ENCODE data around the gene UXS1. TPM values are rescaled to one million over a fixed set of nuclear protein-coding genes. Genes with fewer than 3 reads are reported as not detected.

The UXS1 gene
- polyA plus RNA-seq, 1 of the 3 experiments (the other 2 are of a cell fraction) = 55.9 TPM

DNA sequence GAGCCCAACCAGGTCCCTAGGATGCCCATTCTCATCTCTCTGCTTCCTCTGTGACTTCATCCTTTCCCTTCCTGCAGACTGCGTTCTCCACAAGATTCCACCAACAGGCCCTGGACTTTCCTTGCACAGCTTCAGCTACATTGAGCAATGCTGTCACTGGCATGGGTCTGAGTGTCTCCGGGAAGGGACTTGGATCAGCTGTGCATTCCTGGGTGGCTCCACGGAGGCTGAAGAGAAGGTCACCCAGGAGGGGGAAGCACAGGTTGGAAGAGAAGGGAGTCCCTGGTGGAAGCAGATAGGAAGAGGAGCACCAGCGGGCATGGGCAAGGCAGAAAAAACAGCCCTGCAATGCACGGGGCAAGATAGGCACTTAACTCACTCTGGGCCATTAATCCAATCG lies 140.5 kb downstream of the UXS1 start:
- ChIA-PET POLR2A (no interaction called here), CTCF (no interaction called here)
- Histone ChIP-seq H2AFZ (ENCODE audit: low read depth) (no peak overlapping the region), H3K9ac (no peak overlapping the region), H3F3A (replicated peaks; ENCODE audit: insufficient read depth) (no peaks in the 10 kb centered on the region), H3K27ac (ENCODE audit: low read depth in 2 of 2, low read length in 1 of 2) (no peak overlapping the region), H4K20me1 (ENCODE audit: insufficient read depth) (no peaks in the 10 kb centered on the region), H3K9me2 (no peaks in the 10 kb centered on the region), H3K4me3 (ENCODE audit: low read depth in 2 of 2, low read length in 1 of 2) (no peak overlapping the region), H3K4me2 (no peak overlapping the region), H3K36me3 (replicated peaks in 1 of 2; ENCODE audit: control insufficient read depth in 1 of 2, insufficient read depth in 2 of 2, low read length in 1 of 2) (no peaks in the 10 kb centered on the region), H3K79me2 (ENCODE audit: insufficient read depth) (no peaks in the 10 kb centered on the region), H3K4me1 (ENCODE audit: control insufficient read depth in 1 of 2, insufficient read depth in 2 of 2, low read depth in 1 of 2, low read length in 1 of 2) (no peaks in the 10 kb centered on the region; a peak in 1 of 4 replicates), H3K9me3 (no peaks in the 10 kb centered on the region), H3K27me3 (ENCODE audit: insufficient read depth) (no peaks in the 10 kb centered on the region)
- no peak for DNase-seq
- TF ChIP-seq GATA2 (CRISPR knock-in tag; IDR thresholded peaks at IDR 0.05) (no peak), NFIC (IDR thresholded peaks at IDR 0.05; ENCODE audit: borderline replicate concordance) (no peak), FOXJ3 (CRISPR knock-in tag; IDR thresholded peaks at IDR 0.05) (no peak), TAF1 (IDR thresholded peaks at IDR 0.05; ENCODE audit: borderline replicate concordance, low read depth, low read length) (no peak), MAX (IDR thresholded peaks at IDR 0.05; ENCODE audit: low read depth) (no peak), SIN3A (IDR thresholded peaks at IDR 0.05; ENCODE audit: borderline replicate concordance, low read depth, low read length) (no peak), USF1 (IDR thresholded peaks at IDR 0.05; ENCODE audit: borderline replicate concordance, low read depth) (no peak), FOSL2 (IDR thresholded peaks at IDR 0.05; ENCODE audit: borderline replicate concordance, low read depth) (no peak), ELF1 (IDR thresholded peaks at IDR 0.05) (no peak), MXI1 (IDR thresholded peaks at IDR 0.05; ENCODE audit: low read depth, low read length) (no peak), TCF12 (IDR thresholded peaks at IDR 0.05) (no peak), MEF2A (IDR thresholded peaks at IDR 0.05; ENCODE audit: borderline replicate concordance, low read depth) (no peak), NRF1 (IDR thresholded peaks at IDR 0.05; ENCODE audit: low read depth, low read length) (no peak), FOXM1 (IDR thresholded peaks at IDR 0.05; ENCODE audit: low read depth) (no peak), EP300 (IDR thresholded peaks at IDR 0.05; ENCODE audit: borderline replicate concordance in 1 of 2, low read depth in 1 of 2, low read length in 1 of 2) (no peak), RFX5 (IDR thresholded peaks at IDR 0.05; ENCODE audit: low read length) (no peak)
- TF ChIP-seq, protein P1, sequence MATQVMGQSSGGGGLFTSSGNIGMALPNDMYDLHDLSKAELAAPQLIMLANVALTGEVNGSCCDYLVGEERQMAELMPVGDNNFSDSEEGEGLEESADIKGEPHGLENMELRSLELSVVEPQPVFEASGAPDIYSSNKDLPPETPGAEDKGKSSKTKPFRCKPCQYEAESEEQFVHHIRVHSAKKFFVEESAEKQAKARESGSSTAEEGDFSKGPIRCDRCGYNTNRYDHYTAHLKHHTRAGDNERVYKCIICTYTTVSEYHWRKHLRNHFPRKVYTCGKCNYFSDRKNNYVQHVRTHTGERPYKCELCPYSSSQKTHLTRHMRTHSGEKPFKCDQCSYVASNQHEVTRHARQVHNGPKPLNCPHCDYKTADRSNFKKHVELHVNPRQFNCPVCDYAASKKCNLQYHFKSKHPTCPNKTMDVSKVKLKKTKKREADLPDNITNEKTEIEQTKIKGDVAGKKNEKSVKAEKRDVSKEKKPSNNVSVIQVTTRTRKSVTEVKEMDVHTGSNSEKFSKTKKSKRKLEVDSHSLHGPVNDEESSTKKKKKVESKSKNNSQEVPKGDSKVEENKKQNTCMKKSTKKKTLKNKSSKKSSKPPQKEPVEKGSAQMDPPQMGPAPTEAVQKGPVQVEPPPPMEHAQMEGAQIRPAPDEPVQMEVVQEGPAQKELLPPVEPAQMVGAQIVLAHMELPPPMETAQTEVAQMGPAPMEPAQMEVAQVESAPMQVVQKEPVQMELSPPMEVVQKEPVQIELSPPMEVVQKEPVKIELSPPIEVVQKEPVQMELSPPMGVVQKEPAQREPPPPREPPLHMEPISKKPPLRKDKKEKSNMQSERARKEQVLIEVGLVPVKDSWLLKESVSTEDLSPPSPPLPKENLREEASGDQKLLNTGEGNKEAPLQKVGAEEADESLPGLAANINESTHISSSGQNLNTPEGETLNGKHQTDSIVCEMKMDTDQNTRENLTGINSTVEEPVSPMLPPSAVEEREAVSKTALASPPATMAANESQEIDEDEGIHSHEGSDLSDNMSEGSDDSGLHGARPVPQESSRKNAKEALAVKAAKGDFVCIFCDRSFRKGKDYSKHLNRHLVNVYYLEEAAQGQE (IDR thresholded peaks at IDR 0.05; ENCODE audit: low read depth, low read length) = no peak
- TF ChIP-seq, protein P2, sequence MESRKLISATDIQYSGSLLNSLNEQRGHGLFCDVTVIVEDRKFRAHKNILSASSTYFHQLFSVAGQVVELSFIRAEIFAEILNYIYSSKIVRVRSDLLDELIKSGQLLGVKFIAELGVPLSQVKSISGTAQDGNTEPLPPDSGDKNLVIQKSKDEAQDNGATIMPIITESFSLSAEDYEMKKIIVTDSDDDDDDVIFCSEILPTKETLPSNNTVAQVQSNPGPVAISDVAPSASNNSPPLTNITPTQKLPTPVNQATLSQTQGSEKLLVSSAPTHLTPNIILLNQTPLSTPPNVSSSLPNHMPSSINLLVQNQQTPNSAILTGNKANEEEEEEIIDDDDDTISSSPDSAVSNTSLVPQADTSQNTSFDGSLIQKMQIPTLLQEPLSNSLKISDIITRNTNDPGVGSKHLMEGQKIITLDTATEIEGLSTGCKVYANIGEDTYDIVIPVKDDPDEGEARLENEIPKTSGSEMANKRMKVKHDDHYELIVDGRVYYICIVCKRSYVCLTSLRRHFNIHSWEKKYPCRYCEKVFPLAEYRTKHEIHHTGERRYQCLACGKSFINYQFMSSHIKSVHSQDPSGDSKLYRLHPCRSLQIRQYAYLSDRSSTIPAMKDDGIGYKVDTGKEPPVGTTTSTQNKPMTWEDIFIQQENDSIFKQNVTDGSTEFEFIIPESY (IDR thresholded peaks at IDR 0.05; ENCODE audit: borderline replicate concordance, low read depth) = no peak
- 44% methylated on average over 6 of the region's 6 CpGs for WGBS (ENCODE audit: low lambda C conversion rate)
